G401 (cell line): ENCODE data around the gene DNM3. TPM values are rescaled to one million over a fixed set of nuclear protein-coding genes. Genes with fewer than 3 reads are reported as not detected.
A peak's percentile ranks its signal among the peaks of the same experiment; 100 is the strongest.

Experiments
- DNase-seq: peaks from one replicate; pipeline ENCODE4 v3.0.0-alpha.2; 2015; ENCODE audit warnings: low spot score
- in situ Hi-C: cut with HindIII; loops from 2 replicates; pipeline ENCODE4 v1.10.0; 2016; ENCODE audit warnings: low sequenced_read_pairs, mixed read lengths
- total RNA-seq: library from RNA; depleted of rRNA; stranded (reverse); fragments of >200 nt; shearing (Covaris generic); gene quantifications from 2 replicates; pipeline ENCODE4 v1.2.3, GENCODE V29; 2014

DNM3 gene
- total RNA-seq, 1 experiment from 2014 or later: 8.3 TPM

- in situ Hi-C loops: loop anchor here (25.0 kb wide), 1 partner anchor 151 kb away; no protein-coding TSS in a partner anchor
- DNase-seq: peak; percentile 80
Measured at GRCh38 chr1:171811672-171812071, 29.6 kb upstream of the DNM3 start.

- peak; percentile 30 for DNase-seq
- in situ Hi-C loops: loop anchor here (25.0 kb wide), 1 partner anchor 148 kb away; no protein-coding TSS in a partner anchor
Measured at GRCh38 chr1:171814692-171815091, 26.6 kb upstream of the DNM3 start.

- in situ Hi-C loops: loop anchor here (25.0 kb wide), 1 partner anchor 146 kb away; no protein-coding TSS in a partner anchor
- no peak for DNase-seq
Measured at GRCh38 chr1:171816300-171816901, 24.9 kb upstream of the DNM3 start.

GRCh38 chr1:171817511-171818265, 23.6 kb upstream of the DNM3 start:
- in situ Hi-C loops: loop anchor here (25.0 kb wide), 1 partner anchor 145 kb away; no protein-coding TSS in a partner anchor
- DNase-seq: peak; percentile 52

GRCh38 chr1:171819946-171820345, 21.4 kb upstream of the DNM3 start:
- DNase-seq: peak; percentile 78
- in situ Hi-C loops: loop anchor here (25.0 kb wide), 1 partner anchor 142 kb away; no protein-coding TSS in a partner anchor

GRCh38 chr1:171826973-171827372, 14.3 kb upstream of the DNM3 start:
- no peak for DNase-seq
- in situ Hi-C loops: no loop called here

- in situ Hi-C loops: no loop called here
- DNase-seq: no peak
Measured at GRCh38 chr1:171828794-171829193, 12.5 kb upstream of the DNM3 start.

GRCh38 chr1:171833091-171833825, 8.0 kb upstream of the DNM3 start:
- in situ Hi-C loops: no loop called here
- DNase-seq: no peak

GRCh38 chr1:171834821-171835220, 6.5 kb upstream of the DNM3 start:
- in situ Hi-C loops: no loop called here
- DNase-seq: peak; percentile 97

- in situ Hi-C loops: no loop called here
- DNase-seq: no peak
Measured at GRCh38 chr1:171835891-171836290, 5.4 kb upstream of the DNM3 start.

- peak; percentile 86 for DNase-seq
- in situ Hi-C loops: no loop called here
Measured at GRCh38 chr1:171841931-171842761, 848 bp downstream of the DNM3 start.

GRCh38 chr1:171844381-171844780, 3.1 kb downstream of the DNM3 start:
- DNase-seq: no peak
- in situ Hi-C loops: no loop called here

- in situ Hi-C loops: no loop called here
Measured at GRCh38 chr1:171845998-171846397, 4.7 kb downstream of the DNM3 start.

GRCh38 chr1:171849245-171849898, 8.1 kb downstream of the DNM3 start:
- in situ Hi-C loops: no loop called here

More at GRCh38 chr1:171845998-171846397, 4.7 kb downstream of the DNM3 start:
- no peak for DNase-seq

GRCh38 chr1:171850651-171851350, 9.5 kb downstream of the DNM3 start:
- DNase-seq: peak; percentile 83
- in situ Hi-C loops: no loop called here

More at GRCh38 chr1:171849245-171849898, 8.1 kb downstream of the DNM3 start:
- no peak for DNase-seq

GRCh38 chr1:171852272-171852671, 11.0 kb downstream of the DNM3 start:
- DNase-seq: no peak
- in situ Hi-C loops: no loop called here

GRCh38 chr1:171855381-171855780, 14.1 kb downstream of the DNM3 start:
- no peak for DNase-seq
- in situ Hi-C loops: no loop called here

GRCh38 chr1:171858696-171859095, 17.4 kb downstream of the DNM3 start:
- in situ Hi-C loops: no loop called here

More at GRCh38 chr1:171858696-171859095, 17.4 kb downstream of the DNM3 start:
- no peak for DNase-seq
